HepG2 (cell line): ENCODE results near the gene MMP19. TPM values are rescaled to one million over a fixed set of nuclear protein-coding genes. Genes with fewer than 3 reads are reported as not detected.

Experiments used
- ATAC-seq: fragments of 200-7000 bp; cut with Tn5 transposase; 3 replicates; pipeline ENCODE4 v1.9.1; 2020; ENCODE audit warnings: mild to moderate bottlenecking, moderate library complexity
- BruUV-seq: library from RNA; stranded (reverse); fragments of 400-500 nt; replicated peaks from 2 replicates; lab custom pipeline; 2021; lab: Mats Ljungman, UMichigan
- CTCF ChIA-PET: fragments of 300-600 bp; formaldehyde crosslinking; extraction: SDS; loops from one replicate; lab custom pipeline; 2021; ENCODE audit warnings: low total read pairs, inconsistent platforms, low intra/inter-chr PET ratio; lab: Yijun Ruan, JAX
- POLR2A ChIA-PET: fragments of 350-600 bp; sonication (Branson Sonifier 250); formaldehyde crosslinking; loops from one replicate; lab custom pipeline; 2020; ENCODE audit warnings: antibody characterized with exemption, inconsistent platforms; lab: Yijun Ruan, JAX
- DNase-seq: peaks from one replicate; pipeline ENCODE4 v3.0.0-alpha.2; 2015; ENCODE audit warnings: low spot score
- FAIRE-seq: peaks from 3 replicates; lab custom pipeline; 2011; peaks lifted over from hg19 to GRCh38; lab: Jason Lieb, UNC
- H2AFZ ChIP-seq: one replicate; pipeline ENCODE4 v1.6.1; 2011; ENCODE audit warnings: low read length, inconsistent platforms
- H3K27ac ChIP-seq: fragments of 300-600 bp; 3 replicates; pipeline ENCODE4 v1.8.0; 2011; ENCODE audit warnings: mixed run types, mild to moderate bottlenecking, mixed read lengths, low read length, inconsistent platforms; ENCODE audit not compliant: insufficient read depth; ENCODE audit errors: extremely low read length
- H3K27me3 ChIP-seq, 2 experiments: fragments of 200-600 bp in 1 of 2; 2 replicates in 1 of 2; 3 replicates in 1 of 2; pipeline versions ENCODE4 v1.6.0 to v1.8.0; 2011; ENCODE audit warnings: low read length in 2 of 2, mild to moderate bottlenecking in 2 of 2, moderate library complexity in 2 of 2, inconsistent platforms in 1 of 2; ENCODE audit not compliant: insufficient read depth in 2 of 2, control insufficient read depth in 1 of 2
- H3K36me3 ChIP-seq, 2 experiments: fragments of 200-600 bp in 1 of 2; replicated peaks in 1 of 2; 2 replicates in 1 of 2; 3 replicates in 1 of 2; pipeline versions ENCODE4 v1.5.1 to v1.8.0; 2011; ENCODE audit warnings: low read length in 2 of 2, inconsistent platforms in 1 of 2; ENCODE audit not compliant: insufficient read depth in 2 of 2, control insufficient read depth in 1 of 2
- H3K4me1 ChIP-seq: 2 replicates; pipeline ENCODE4 v1.5.1; 2012; ENCODE audit warnings: low read length, inconsistent platforms; ENCODE audit not compliant: insufficient read depth
- H3K4me2 ChIP-seq: 2 replicates; pipeline ENCODE4 v1.6.0; 2011; ENCODE audit warnings: low read depth, low read length, inconsistent platforms
- H3K4me3 ChIP-seq, 3 experiments: fragments of 200-600 bp in 1 of 3; sonication (generic), shearing (Covaris generic) in 1 of 3; replicated peaks in 1 of 3; 2 replicates each; pipeline ENCODE4 v1.5.1; 2011 to 2016; ENCODE audit warnings: low read length in 3 of 3, inconsistent platforms in 2 of 3, low read depth in 2 of 3, mild to moderate bottlenecking in 2 of 3, control low read depth in 1 of 3, mixed read lengths in 1 of 3; ENCODE audit not compliant: insufficient read depth in 1 of 3
- H3K79me2 ChIP-seq: one replicate; pipeline ENCODE4 v1.6.1; 2011; ENCODE audit warnings: low read length, inconsistent platforms; ENCODE audit not compliant: insufficient read depth
- H3K9ac ChIP-seq: 2 replicates; pipeline ENCODE4 v1.6.0; 2011; ENCODE audit warnings: mild to moderate bottlenecking, low read depth, low read length, inconsistent platforms; ENCODE audit not compliant: insufficient read depth
- H3K9me3 ChIP-seq: 2 replicates; pipeline ENCODE4 v1.5.1; 2012; ENCODE audit warnings: mild to moderate bottlenecking, low read length
- H4K20me1 ChIP-seq: 2 replicates; pipeline ENCODE4 v1.6.0; 2011; ENCODE audit warnings: inconsistent platforms, mild to moderate bottlenecking, low read length, moderate library complexity; ENCODE audit not compliant: insufficient read depth
- MBD4 ChIP-seq: IDR thresholded peaks from 2 replicates; pipeline ENCODE4 v1.6.1; 2012; ENCODE audit warnings: low read length, inconsistent platforms, borderline replicate concordance
- NFE2L2 ChIP-seq: fragments of 150-350 bp; IDR thresholded peaks from 2 replicates; pipeline ENCODE4 v1.6.1; 2014; ENCODE audit warnings: low read length
- ZMAT3 ChIP-seq: sonication (generic); formaldehyde crosslinking; conservative IDR thresholded peaks from 2 replicates; pipeline ENCODE4 v1.7.0; 2021; ENCODE audit warnings: missing genetic modification reagents
- ZNF10 ChIP-seq: sonication (generic); formaldehyde crosslinking; IDR thresholded peaks from 2 replicates; pipeline ENCODE4 v1.4.0; 2020; ENCODE audit warnings: mild to moderate bottlenecking, low read depth, missing genetic modification reagents, borderline replicate concordance
- ZNF18 ChIP-seq: sonication (generic); formaldehyde crosslinking; IDR thresholded peaks from 2 replicates; pipeline ENCODE4 v1.8.0; 2022; ENCODE audit warnings: mild to moderate bottlenecking, missing genetic modification reagents; ENCODE audit not compliant: insufficient replicate concordance
- ZNF317 ChIP-seq: sonication (generic); formaldehyde crosslinking; IDR thresholded peaks from 2 replicates; pipeline ENCODE4 v1.5.0; 2020; ENCODE audit warnings: mild to moderate bottlenecking, missing genetic modification reagents
- ZNF556 ChIP-seq: sonication (generic); formaldehyde crosslinking; IDR thresholded peaks from 2 replicates; pipeline ENCODE4 v1.4.0; 2020; ENCODE audit warnings: mild to moderate bottlenecking, missing genetic modification reagents, borderline replicate concordance
- ZNF746 ChIP-seq: sonication (generic); formaldehyde crosslinking; IDR thresholded peaks from 2 replicates; pipeline ENCODE4 v1.8.0; 2022; ENCODE audit warnings: mild to moderate bottlenecking, missing genetic modification reagents
- WGBS: methylation state at CpG from one replicate; pipeline ENCODE4 v1.1.6; 2017; ENCODE audit warnings: low lambda C conversion rate; 5-methylcytosine and 5-hydroxymethylcytosine counted together
- in situ Hi-C: cut with HindIII; loops from 2 replicates; pipeline ENCODE4 v1.10.0; 2017; ENCODE audit warnings: low pct_unique_long_range_greater_than_20kb; ENCODE audit not compliant: extremely low pct_ligation_motif_present
- intact Hi-C: fragments of 100-400 bp; cut with micrococcal nuclease; formaldehyde crosslinking; loops from one replicate; pipeline ENCODE4 v1.10.0; 2022; ENCODE audit not compliant: unreplicated experiment
- polyA plus RNA-seq, 8 experiments: library from polyadenylated mRNA; depleted of rRNA in 3 of 8; stranded (reverse) in 7 of 8; unstranded in 1 of 8; fragments of >200 nt; fragmentation: Illumina TruSeq in 4 of 8; extraction: Trizol in 4 of 8; gene quantifications; 2 replicates each; pipeline versions ENCODE4 v1.2.1 to v1.2.3, GENCODE V29; 2011 to 2016; ENCODE audit warnings: low read depth in 4 of 8, missing spikeins in 1 of 8, mixed read lengths in 1 of 8; ENCODE audit not compliant: insufficient read depth in 1 of 8
- total RNA-seq, 5 experiments: library from RNA; depleted of rRNA; stranded (reverse); fragments of >200 nt; fragmentation: Illumina TruSeq; extraction: Trizol; gene quantifications; 2 replicates each; pipeline ENCODE4 v1.2.3, GENCODE V29; 2016; ENCODE audit warnings: low read depth in 1 of 5

The MMP19 gene
- total and polyA plus RNA-seq, 2 of the 13 experiments (the other 11 are each of a cell fraction or from before 2014, with no cell fraction given) = 0.07 to 0.08 TPM

- TF ChIP-seq ZNF18 (no peak), ZNF317 (CRISPR knock-in tag) (no peak), ZNF10 (CRISPR knock-in tag) (no peak)
Measured at GRCh38 chr12:55817345-55818139, 25.2 kb downstream of the MMP19 start, which contains the start of the genes ORMDL2 and SARNP (continued).

- Histone ChIP-seq H3K4me2 (peak overlapping the region; percentile 74), H3K27me3 (no peaks in the 10 kb centered on the region; a peak in 1 of 5 replicates), H3K27ac (peak overlapping the region; percentile 79), H3K9me3 (no peaks in the 10 kb centered on the region), H3K36me3 (peaks cover 7 to 33% of the 10 kb centered on the region in 2 experiments), H3K4me3 (peak overlapping the region; percentile 79 to 93 (median 82)), H2AFZ (peak overlapping the region; percentile 75), H4K20me1 (peaks cover 10% of the 10 kb centered on the region), H3K79me2 (peaks cover 70% of the 10 kb centered on the region), H3K9ac (peak overlapping the region; percentile 93), H3K4me1 (peaks cover 56% of the 10 kb centered on the region)
- ChIA-PET POLR2A (interaction anchor here (0.7 to 6.2 kb wide), 18 partner anchors 8 to 908 kb away, joined by 3 to 206 read pairs (median 8); partner anchors contain the start of genes CD63, DGKA, DNAJC14 and NACA), CTCF (interaction anchor here (1.3 kb wide), 1 partner anchor 78 kb away, joined by 3 read pairs; no protein-coding TSS in a partner anchor)
- in situ Hi-C loops = no loop called here
- DNase-seq (no peak), FAIRE-seq (no peak), ATAC-seq (peak; percentile 1; the same call in 2 of the 3 replicates)
- TF ChIP-seq ZMAT3 (CRISPR knock-in tag) (0 out of 2 replicates have a peak, but pooled peaks have one; percentile 6), ZNF556 (CRISPR knock-in tag) (peak; percentile 16; the same call in 1 of the 2 replicates), NFE2L2 (no peak), ZNF746 (CRISPR knock-in tag) (0 out of 2 replicates have a peak, but pooled peaks have one; percentile 33), MBD4 (no peak)
- under 1% methylated on average over 14 of the region's 14 CpGs for WGBS
- intact Hi-C loops = loop anchor here (1.0 kb wide), 1 partner anchor 110 kb away; the partner anchor contains the start of gene PYM1
- TSS peak; percentile 82 for BruUV-seq
Measured at GRCh38 chr12:55816881-55817344, 25.8 kb downstream of the MMP19 start.
